HuH-7.5 (cell line): ENCODE measurements around the gene RNF220.
A peak's percentile ranks its signal among the peaks of the same experiment; 100 is the strongest.
"Not testable (repeated sequence)": the region's sequence is repeated elsewhere in the genome, so short reads cannot be mapped to it uniquely, and the experiment has no call there.

Experiments
- DNase-seq: peaks from one replicate; pipeline ENCODE4 v3.0.0; 2011; ENCODE audit warnings: low spot score

Gene RNF220

GRCh38 chr1:44654621-44655187 is 249.6 kb downstream of the RNF220 start:
- no peak for DNase-seq

DNA sequence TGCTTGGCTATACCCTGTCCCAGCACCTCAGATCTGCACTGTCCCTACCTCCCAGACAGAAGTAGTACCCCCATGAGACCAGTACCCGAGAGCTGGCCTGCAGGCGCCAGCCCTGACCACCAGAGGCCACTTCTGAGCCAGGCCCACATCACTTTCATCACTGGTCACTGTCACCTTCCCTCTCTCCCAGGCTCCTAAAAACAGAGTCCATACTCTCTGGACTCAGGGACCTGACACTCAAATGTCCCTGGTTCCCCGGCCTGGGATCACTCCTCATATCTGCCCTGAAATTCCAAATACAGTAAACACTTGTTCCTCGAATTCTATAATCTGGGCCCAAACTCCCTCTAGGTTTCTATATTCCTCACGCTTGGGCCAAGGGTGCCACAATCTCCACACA is 250.6 kb downstream of the RNF220 start:
- peak; percentile 60 for DNase-seq

DNA sequence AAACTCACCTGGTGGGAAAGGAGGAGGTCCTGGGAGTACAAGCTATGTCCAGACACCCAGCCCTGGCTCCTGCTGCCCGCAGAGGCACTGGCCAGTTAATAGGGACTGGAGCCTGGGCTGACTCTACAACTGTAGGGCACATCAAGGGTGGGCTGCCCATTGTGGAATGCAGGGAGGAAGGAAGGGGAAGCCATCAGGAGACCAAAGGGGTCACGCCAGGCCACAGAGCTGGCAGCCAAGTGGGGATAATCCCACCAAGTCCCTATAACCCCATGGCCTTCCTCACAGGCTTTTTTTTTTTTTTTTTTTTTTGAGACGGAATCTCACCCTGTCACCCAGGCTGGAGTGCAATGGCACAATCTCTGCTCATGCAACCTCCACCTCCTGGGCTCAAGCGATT is 254.5 kb downstream of the RNF220 start:
- DNase-seq = no peak

DNA sequence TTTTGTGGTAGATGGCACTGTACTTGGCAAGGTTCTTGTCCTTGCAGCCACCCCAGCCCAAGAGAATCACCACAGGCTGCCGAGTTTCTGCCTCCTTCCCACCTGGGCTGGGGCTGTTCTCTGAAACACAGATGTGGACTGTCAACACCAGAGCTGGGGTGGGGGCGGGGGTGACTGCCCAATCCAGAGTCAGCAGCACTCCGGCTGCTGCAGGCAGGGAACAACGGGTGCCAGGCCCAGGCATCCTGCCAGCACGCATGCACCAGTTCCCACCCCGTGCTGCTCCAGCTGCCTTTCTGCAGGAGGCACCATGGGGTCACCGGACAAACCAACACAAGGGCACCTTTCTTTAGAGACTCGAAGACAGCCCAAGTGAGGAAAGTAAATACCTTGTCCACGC is 255.1 kb downstream of the RNF220 start:
- no peak for DNase-seq

GRCh38 chr1:44661781-44662682 is 257.0 kb downstream of the RNF220 start:
- no peak for DNase-seq

- DNase-seq = no peak
These were observed 257.6 kb downstream of the RNF220 start for GRCh38 chr1:44662683-44663030.

DNA sequence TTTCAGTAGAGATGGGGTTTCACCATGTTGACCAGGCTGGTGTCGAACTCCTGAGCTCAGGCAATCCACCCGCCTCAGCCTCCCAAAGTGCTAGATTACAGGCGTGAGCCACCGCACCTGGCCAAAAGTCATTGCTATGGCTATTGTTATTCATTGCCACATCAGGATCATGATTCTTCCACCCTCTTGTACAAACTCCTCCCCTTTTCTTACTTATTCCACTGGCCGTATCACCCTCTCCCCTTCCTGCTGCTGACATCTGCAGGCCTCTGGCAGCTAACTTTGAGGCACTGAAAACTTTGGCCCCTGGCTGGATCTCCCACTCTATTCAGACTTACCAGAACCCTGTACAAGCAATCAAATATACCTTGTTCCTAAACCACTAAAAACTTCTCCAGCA is 258.4 kb downstream of the RNF220 start:
- DNase-seq = no peak

GRCh38 chr1:44664730-44665370 is 259.8 kb downstream of the RNF220 start:
- DNase-seq = no peak

GRCh38 chr1:44666719-44667118 is 261.7 kb downstream of the RNF220 start:
- DNase-seq = not testable (repeated sequence)

- no peak for DNase-seq
These were observed 265.9 kb downstream of the RNF220 start for GRCh38 chr1:44670751-44671640.

- no peak for DNase-seq
These were observed 267.4 kb downstream of the RNF220 start for GRCh38 chr1:44672254-44672955.

DNA sequence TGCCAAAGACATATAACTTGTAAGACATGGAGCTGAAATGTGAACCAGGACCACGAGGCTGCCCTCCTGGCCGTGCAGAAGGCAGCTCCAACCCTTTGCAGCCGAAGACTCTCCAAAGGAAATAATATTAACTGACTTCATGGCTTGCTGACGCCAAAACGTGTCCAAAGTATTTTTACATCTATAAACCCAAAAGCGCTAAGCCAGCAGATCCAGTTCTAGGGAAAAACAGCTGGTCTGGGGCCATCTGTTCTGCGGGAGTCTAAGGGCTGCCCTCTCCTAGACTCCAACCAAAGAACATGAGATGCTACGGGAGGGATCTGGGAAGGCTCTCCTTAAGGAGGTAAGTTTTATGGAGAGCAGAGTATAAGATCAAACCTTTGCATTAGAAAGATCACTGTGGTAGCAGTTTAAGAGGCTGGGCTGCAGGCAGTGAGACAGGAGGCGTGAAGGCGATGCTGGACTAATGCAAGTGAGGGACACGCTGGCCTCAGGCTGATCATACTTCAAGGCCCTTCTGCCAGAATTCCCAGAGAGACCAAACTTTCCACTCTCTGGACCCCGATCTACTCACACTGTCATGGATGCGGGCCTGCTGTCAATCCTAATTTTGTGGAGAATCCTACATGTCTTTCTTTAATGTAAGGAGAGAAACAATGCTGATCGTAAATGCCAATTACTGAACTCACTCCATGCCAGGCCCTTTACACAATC is 268.1 kb downstream of the RNF220 start:
- no peak for DNase-seq

- DNase-seq = no peak
These were observed 268.6 kb downstream of the RNF220 start for GRCh38 chr1:44673675-44674112.

- DNase-seq = peak; percentile 91
These were observed 269.3 kb downstream of the RNF220 start, which contains the start of the genes ARMH1 and TMEM53 for GRCh38 chr1:44674113-44675000. TSS of gene ARMH1 (plus strand) at chr1:44674714. CDS start at chr1:44689698, 14,984 bp downstream. TSS of gene TMEM53 (minus strand) at chr1:44674481. CDS start at chr1:44674391, 90 bp downstream.

DNA sequence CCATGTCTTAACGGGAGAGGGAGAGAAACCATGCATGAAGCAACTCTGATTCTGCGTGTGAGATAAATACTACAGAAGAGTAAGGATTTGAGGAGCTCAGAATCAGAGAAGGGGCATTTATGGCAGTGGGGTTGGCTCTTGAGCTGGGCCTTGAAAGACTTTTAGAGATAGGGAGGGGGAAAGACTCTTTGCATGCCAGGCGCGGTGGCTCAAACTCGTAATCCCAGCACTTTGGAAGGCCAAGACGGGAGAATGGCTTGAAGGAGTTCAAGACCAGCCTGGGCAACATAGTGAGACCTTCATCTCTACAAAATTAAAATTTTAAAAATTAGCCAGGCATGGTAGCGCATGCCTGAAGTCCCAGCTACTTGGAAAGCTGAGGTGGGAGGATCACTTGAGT is 270.1 kb downstream of the RNF220 start:
- no peak for DNase-seq

DNA sequence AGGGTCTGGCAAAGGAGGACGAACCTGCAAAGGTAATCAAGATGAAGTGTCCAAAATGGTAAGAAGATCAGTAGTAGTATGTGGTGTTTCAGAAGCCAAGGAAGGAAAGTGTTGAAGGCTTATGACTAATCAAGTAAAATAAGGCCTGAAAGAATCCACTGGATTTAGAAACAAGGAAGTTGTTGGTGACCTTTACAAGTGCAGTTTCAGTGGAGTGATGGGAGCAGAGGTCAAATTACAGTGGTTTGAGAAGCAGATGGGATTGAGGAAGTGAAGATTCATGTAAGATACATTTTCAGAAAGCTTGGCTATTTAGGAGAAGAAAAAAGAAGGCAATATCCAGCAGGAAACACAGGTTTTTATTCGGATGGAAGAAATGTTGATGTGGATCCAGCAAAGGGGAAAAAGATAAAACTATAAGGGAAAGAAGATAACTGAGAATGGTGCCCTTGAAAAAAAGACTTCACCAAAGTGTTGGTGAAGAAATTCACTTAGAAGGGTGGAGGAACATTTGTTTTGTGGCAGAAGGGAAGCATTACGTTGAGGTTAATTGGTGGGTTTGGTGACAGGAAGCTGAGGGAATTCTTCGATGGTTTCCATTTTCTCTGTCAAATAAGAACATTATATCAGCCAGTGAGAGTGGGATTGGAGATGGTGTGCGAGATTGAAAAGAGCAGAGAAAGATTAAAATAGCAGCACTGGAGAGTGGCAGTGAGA is 271.6 kb downstream of the RNF220 start:
- DNase-seq = no peak

- peak; percentile 50 for DNase-seq
These were observed 272.2 kb downstream of the RNF220 start for GRCh38 chr1:44677201-44677766.

- no peak for DNase-seq
These were observed 273.1 kb downstream of the RNF220 start for GRCh38 chr1:44678120-44678519.

DNA sequence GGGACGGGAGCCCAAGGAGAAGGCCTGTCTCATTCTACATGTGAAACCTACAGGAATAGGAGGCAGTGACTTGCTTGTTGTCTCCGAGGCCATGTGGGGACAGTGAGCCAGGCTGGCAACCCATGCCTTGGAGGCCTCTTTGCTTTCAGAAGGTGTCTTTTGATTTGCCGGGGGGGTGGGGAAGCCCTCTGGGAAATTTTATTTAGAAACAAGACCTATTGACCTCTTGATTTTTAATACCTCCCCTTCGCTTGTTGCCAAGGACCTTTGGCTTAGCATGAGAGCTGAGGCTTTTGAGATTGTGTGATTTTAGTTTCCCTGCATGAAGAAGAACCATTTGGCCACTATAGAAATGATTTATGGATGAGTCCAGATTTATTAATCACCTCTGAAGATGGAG is 273.6 kb downstream of the RNF220 start:
- DNase-seq = no peak
